GM23248 (cell line): ENCODE results near the gene ITIH5.

Source experiments
- EZH2 ChIP-seq: fragments of 200-600 bp; sonication (generic); IDR thresholded peaks from 2 replicates; pipeline ENCODE4 v1.6.1; 2018; ENCODE audit warnings: antibody characterized with exemption, mild to moderate bottlenecking; ENCODE audit not compliant: insufficient read depth, poor library complexity, severe bottlenecking
- EZH2phosphoT487 ChIP-seq: fragments of 200-600 bp; sonication (generic); IDR thresholded peaks from 2 replicates; pipeline ENCODE4 v1.6.1; 2018; ENCODE audit warnings: antibody characterized with exemption, moderate library complexity, mild to moderate bottlenecking, low read depth; ENCODE audit not compliant: insufficient read depth

DNA sequence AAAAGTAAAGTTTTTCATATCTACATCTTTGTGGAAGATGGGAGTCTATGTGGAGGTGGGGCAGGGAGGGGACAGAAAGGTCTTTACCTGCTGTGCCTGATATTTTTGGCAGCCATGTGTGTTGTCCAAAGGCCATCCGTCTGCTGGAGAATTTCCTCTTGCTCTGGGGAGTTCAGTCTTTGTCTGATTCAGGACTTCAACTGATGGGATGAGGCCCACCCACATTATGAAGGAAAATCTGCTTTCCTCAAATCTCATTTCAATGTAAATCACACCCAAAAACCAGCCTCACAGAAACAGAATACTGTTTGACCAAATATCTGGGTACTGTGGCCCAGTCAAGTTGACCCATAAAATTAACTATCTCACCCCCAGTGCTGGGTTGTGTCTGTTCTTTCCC is 12.5 kb upstream of the ITIH5 start:
- TF ChIP-seq EZH2 (no peak), EZH2phosphoT487 (no peak)
